ENCODE data around the gene TTPAL. TPM values are rescaled to one million over a fixed set of nuclear protein-coding genes. Genes with fewer than 3 reads are reported as not detected.

TTPAL gene
- polyA plus RNA-seq, 1 of the 3 experiments (the other 2 are of a cell fraction), result 5.7 TPM

DNA sequence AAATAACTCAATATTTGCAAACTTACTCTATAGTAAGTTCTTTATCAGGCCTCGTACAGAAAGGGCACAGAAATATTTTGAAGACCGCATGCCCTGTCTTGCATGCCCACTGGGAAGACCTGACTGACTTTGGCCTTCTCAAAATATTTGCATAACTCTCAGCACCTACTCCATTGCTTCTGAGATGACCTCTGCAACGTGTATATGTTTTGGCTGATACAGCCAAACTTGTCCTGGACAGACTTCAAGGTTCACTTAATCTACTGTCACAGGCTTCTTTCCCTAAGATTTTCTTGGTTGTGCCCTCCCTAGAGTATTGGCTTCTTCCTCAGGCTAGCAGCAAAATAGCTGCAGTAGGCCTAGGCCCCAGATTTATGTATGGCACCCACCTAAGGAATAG lies 67.7 kb downstream of the TTPAL start (continued):
- no peak for TF ChIP-seq SMC3 (IDR thresholded peaks at IDR 0.05; ENCODE audit: low read depth, low read length)
- no peak for TF ChIP-seq NFIC (IDR thresholded peaks at IDR 0.05; ENCODE audit: borderline replicate concordance)
- TF ChIP-seq GATA2 (CRISPR knock-in tag; IDR thresholded peaks at IDR 0.05), result no peak
- no peak for TF ChIP-seq TEAD4 (IDR thresholded peaks at IDR 0.05; ENCODE audit: borderline replicate concordance, insufficient read depth)
- no peak for TF ChIP-seq RAD21 (IDR thresholded peaks at IDR 0.05; ENCODE audit: low read length)
- TF ChIP-seq SIN3A (IDR thresholded peaks at IDR 0.05; ENCODE audit: borderline replicate concordance, low read depth, low read length), result no peak
- TF ChIP-seq EP300 (IDR thresholded peaks at IDR 0.05; ENCODE audit: borderline replicate concordance in 1 of 2, low read depth in 1 of 2, low read length in 1 of 2), result no peak
- TF ChIP-seq, protein P1, sequence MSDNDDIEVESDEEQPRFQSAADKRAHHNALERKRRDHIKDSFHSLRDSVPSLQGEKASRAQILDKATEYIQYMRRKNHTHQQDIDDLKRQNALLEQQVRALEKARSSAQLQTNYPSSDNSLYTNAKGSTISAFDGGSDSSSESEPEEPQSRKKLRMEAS (IDR thresholded peaks at IDR 0.05; ENCODE audit: low read depth), result no peak
- TF ChIP-seq, protein P2, sequence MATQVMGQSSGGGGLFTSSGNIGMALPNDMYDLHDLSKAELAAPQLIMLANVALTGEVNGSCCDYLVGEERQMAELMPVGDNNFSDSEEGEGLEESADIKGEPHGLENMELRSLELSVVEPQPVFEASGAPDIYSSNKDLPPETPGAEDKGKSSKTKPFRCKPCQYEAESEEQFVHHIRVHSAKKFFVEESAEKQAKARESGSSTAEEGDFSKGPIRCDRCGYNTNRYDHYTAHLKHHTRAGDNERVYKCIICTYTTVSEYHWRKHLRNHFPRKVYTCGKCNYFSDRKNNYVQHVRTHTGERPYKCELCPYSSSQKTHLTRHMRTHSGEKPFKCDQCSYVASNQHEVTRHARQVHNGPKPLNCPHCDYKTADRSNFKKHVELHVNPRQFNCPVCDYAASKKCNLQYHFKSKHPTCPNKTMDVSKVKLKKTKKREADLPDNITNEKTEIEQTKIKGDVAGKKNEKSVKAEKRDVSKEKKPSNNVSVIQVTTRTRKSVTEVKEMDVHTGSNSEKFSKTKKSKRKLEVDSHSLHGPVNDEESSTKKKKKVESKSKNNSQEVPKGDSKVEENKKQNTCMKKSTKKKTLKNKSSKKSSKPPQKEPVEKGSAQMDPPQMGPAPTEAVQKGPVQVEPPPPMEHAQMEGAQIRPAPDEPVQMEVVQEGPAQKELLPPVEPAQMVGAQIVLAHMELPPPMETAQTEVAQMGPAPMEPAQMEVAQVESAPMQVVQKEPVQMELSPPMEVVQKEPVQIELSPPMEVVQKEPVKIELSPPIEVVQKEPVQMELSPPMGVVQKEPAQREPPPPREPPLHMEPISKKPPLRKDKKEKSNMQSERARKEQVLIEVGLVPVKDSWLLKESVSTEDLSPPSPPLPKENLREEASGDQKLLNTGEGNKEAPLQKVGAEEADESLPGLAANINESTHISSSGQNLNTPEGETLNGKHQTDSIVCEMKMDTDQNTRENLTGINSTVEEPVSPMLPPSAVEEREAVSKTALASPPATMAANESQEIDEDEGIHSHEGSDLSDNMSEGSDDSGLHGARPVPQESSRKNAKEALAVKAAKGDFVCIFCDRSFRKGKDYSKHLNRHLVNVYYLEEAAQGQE (IDR thresholded peaks at IDR 0.05; ENCODE audit: low read depth, low read length), result no peak
- no peak for TF ChIP-seq YY1 (IDR thresholded peaks at IDR 0.05; ENCODE audit: low read depth)
- TF ChIP-seq, protein P3, sequence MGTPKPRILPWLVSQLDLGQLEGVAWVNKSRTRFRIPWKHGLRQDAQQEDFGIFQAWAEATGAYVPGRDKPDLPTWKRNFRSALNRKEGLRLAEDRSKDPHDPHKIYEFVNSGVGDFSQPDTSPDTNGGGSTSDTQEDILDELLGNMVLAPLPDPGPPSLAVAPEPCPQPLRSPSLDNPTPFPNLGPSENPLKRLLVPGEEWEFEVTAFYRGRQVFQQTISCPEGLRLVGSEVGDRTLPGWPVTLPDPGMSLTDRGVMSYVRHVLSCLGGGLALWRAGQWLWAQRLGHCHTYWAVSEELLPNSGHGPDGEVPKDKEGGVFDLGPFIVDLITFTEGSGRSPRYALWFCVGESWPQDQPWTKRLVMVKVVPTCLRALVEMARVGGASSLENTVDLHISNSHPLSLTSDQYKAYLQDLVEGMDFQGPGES (IDR thresholded peaks at IDR 0.05; ENCODE audit: low read depth, low read length), result no peak
- TF ChIP-seq RCOR1 (IDR thresholded peaks at IDR 0.05; ENCODE audit: low read length), result no peak

Small RNA genes lying within 50 kb of the gene (small RNA-seq; reads per million reads assigned to genes)
- gene RPL37AP1, result 0 reads per million in 7 experiments

Other genes starting within 250 kb of the TTPAL start
- gene GDAP1L1, start 228.6 kb upstream of the TTPAL start, polyA plus RNA-seq (2012; rRNA removed), result 0.30 and 0.55 TPM in 2 replicates
- 2.8 and 3.6 TPM in 2 replicates for gene FITM2, start 164.7 kb upstream of the TTPAL start, polyA plus RNA-seq (2012; rRNA removed)
- not detected in 2 replicates for gene R3HDML, start 138.8 kb upstream of the TTPAL start, polyA plus RNA-seq (2012; rRNA removed)
- gene HNF4A, start 120.2 kb upstream of the TTPAL start, polyA plus RNA-seq (2012; rRNA removed), result not detected in 2 replicates
- gene SERINC3, start 46.2 kb downstream of the TTPAL start, polyA plus RNA-seq (2012; rRNA removed), result 105 and 173 TPM in 2 replicates
- 63.9 and 92.9 TPM in 2 replicates for gene PKIG, start 106.7 kb downstream of the TTPAL start, polyA plus RNA-seq (2012; rRNA removed)
- 25.7 and 28.3 TPM in 2 replicates for gene ADA, start 175.8 kb downstream of the TTPAL start, polyA plus RNA-seq (2012; rRNA removed)
- 0.05 TPM in 2 replicates for gene CCN5, start 239.5 kb downstream of the TTPAL start, polyA plus RNA-seq (2012; rRNA removed)